CD4-positive, alpha-beta T cell (primary cell): ENCODE measurements around the gene DSG3. TPM values are rescaled to one million over a fixed set of nuclear protein-coding genes. Genes with fewer than 3 reads are reported as not detected.
A peak's percentile ranks its signal among the peaks of the same experiment; 100 is the strongest.
"Not testable (repeated sequence)": the region's sequence is repeated elsewhere in the genome, so short reads cannot be mapped to it uniquely, and the experiment has no call there.

Experiments used
- ATAC-seq: fragments of 200-7000 bp; cut with Tn5 transposase; one replicate; pipeline ENCODE4 v1.10.0; 2022; ENCODE audit warnings: mild to moderate bottlenecking; ENCODE audit not compliant: poor library complexity
- CTCF ChIA-PET: fragments of 350-600 bp; sonication (Branson Sonifier 250); formaldehyde crosslinking; loops from one replicate; lab custom pipeline; 2021; ENCODE audit warnings: antibody characterized with exemption, inconsistent platforms; lab: Charles Lee
- POLR2A ChIA-PET: fragments of 350-600 bp; sonication (Branson Sonifier 250); formaldehyde crosslinking; loops from one replicate; lab custom pipeline; 2021; ENCODE audit warnings: antibody characterized with exemption, inconsistent platforms; lab: Charles Lee
- DNase-seq, 14 experiments: peaks; one replicate each; pipeline ENCODE4 v3.0.0-alpha.2; 2013 to 2020; ENCODE audit warnings: mixed read lengths in 2 of 14
- H3K27ac ChIP-seq, 2 donors: one replicate each; pipeline versions ENCODE4 v1.5.1 to v1.7.0; 2013; ENCODE audit warnings: low read length in 2 of 2, low read depth in 1 of 2, mild to moderate bottlenecking in 1 of 2
- H3K27me3 ChIP-seq, 2 experiments: 1 replicate in 1 of 2; 2 replicates in 1 of 2; pipeline versions ENCODE4 v1.6.1 to v1.7.0; 2013; ENCODE audit warnings: low read length in 2 of 2, control low read depth in 1 of 2, mild to moderate bottlenecking in 1 of 2, moderate library complexity in 1 of 2; ENCODE audit not compliant: insufficient read depth in 2 of 2, control insufficient read depth in 1 of 2
- H3K36me3 ChIP-seq: one replicate; pipeline ENCODE4 v1.6.1; 2013; ENCODE audit warnings: low read length, control low read depth; ENCODE audit not compliant: insufficient read depth
- H3K4me1 ChIP-seq: one replicate; pipeline ENCODE4 v1.6.1; 2013; ENCODE audit warnings: low read length, control low read depth; ENCODE audit not compliant: insufficient read depth
- H3K4me3 ChIP-seq: one replicate; pipeline ENCODE4 v1.5.1; 2013; ENCODE audit warnings: mild to moderate bottlenecking, low read length, moderate library complexity
- H3K9me3 ChIP-seq, 2 experiments: 1 replicate in 1 of 2; 2 replicates in 1 of 2; pipeline versions ENCODE4 v1.6.1 to v1.7.0; 2013; ENCODE audit warnings: low read length in 2 of 2, mild to moderate bottlenecking in 2 of 2, control low read depth in 1 of 2, moderate library complexity in 1 of 2; ENCODE audit not compliant: control insufficient read depth in 1 of 2, insufficient read depth in 1 of 2
- H3K27ac Mint-ChIP-seq: one replicate; pipeline ENCODE4 v1.8.0; 2020; ENCODE audit warnings: mixed read lengths
- H3K27me3 Mint-ChIP-seq: one replicate; pipeline ENCODE4 v1.8.0; 2021; ENCODE audit warnings: mixed read lengths
- H3K36me3 Mint-ChIP-seq: one replicate; pipeline ENCODE4 v1.8.0; 2021; ENCODE audit warnings: low read depth, mixed read lengths
- H3K4me1 Mint-ChIP-seq: one replicate; pipeline ENCODE4 v1.8.0; 2021; ENCODE audit warnings: low read depth, mixed read lengths
- H3K4me3 Mint-ChIP-seq: one replicate; pipeline ENCODE4 v1.8.0; 2020; ENCODE audit warnings: mild to moderate bottlenecking, mixed read lengths
- H3K9me3 Mint-ChIP-seq: one replicate; pipeline ENCODE4 v1.8.0; 2020; ENCODE audit warnings: mixed read lengths
- intact Hi-C, 2 experiments: fragments of 100-400 bp; cut with DNase I in 1 of 2; cut with micrococcal nuclease in 1 of 2; formaldehyde crosslinking; loops; one replicate each; pipeline versions ENCODE4 v1.15.1 to v1.9.0; 2023 to 2025; cut with DNase I, micrococcal nuclease
- total RNA-seq, 174 experiments: library from RNA in 2 of 174; stranded (reverse) in 2 of 174; gene quantifications; one replicate each; pipeline ENCODE4 v1.2.3 and lab custom pipeline; 2021 to 2026
- TF ChIP-seq, protein P1 (sequence below): fragments of 200-600 bp; IDR thresholded peaks from one replicate; pipeline ENCODE4 v1.8.0; 2022; ENCODE audit warnings: antibody characterized with exemption, mild to moderate bottlenecking

DSG3 gene
- total RNA-seq, 2 experiments from 2014 or later = not detected

DNA sequence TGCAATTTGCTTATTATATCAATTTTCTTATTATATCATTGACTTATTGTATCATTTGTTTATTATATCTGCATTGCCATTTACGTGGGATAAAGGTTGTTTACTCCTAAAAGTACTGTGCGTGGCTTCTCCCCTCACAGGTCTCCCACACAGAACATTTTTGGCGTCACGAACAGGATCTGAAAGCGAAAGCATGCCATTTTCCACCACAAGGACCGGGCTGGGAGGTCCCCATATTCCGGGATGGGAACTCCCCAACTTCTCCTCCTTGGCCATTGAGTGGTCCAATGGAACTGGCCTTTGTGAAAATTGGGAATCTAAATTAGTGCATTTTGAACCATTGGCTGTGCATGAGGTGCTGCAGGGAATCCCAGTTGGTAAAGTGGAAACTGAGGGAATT, 45.6 kb downstream of the DSG3 start:
- no peak overlapping the region for H3K27ac ChIP-seq
- TF ChIP-seq, protein P1, sequence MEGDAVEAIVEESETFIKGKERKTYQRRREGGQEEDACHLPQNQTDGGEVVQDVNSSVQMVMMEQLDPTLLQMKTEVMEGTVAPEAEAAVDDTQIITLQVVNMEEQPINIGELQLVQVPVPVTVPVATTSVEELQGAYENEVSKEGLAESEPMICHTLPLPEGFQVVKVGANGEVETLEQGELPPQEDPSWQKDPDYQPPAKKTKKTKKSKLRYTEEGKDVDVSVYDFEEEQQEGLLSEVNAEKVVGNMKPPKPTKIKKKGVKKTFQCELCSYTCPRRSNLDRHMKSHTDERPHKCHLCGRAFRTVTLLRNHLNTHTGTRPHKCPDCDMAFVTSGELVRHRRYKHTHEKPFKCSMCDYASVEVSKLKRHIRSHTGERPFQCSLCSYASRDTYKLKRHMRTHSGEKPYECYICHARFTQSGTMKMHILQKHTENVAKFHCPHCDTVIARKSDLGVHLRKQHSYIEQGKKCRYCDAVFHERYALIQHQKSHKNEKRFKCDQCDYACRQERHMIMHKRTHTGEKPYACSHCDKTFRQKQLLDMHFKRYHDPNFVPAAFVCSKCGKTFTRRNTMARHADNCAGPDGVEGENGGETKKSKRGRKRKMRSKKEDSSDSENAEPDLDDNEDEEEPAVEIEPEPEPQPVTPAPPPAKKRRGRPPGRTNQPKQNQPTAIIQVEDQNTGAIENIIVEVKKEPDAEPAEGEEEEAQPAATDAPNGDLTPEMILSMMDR = no peak
- no peaks in the 10 kb centered on the region for H3K9me3 Mint-ChIP-seq
- peaks cover 41% of the 10 kb centered on the region for H3K27me3 Mint-ChIP-seq
- intact Hi-C loops = no loop called here
- no peak overlapping the region for H3K4me3 Mint-ChIP-seq
- peaks cover 0 to 7% of the 10 kb centered on the region in 2 experiments for H3K9me3 ChIP-seq
- no peak overlapping the region for H3K27ac Mint-ChIP-seq
- no peaks in the 10 kb centered on the region for H3K36me3 Mint-ChIP-seq
- ATAC-seq = no peak
- CTCF ChIA-PET = no interaction called here
- POLR2A ChIA-PET = no interaction called here
- H3K27me3 ChIP-seq = peaks cover 11 to 18% of the 10 kb centered on the region in 2 experiments
- no peaks in the 10 kb centered on the region for H3K36me3 ChIP-seq
- H3K4me3 ChIP-seq = no peak overlapping the region
- no peaks in the 10 kb centered on the region for H3K4me1 Mint-ChIP-seq
- DNase-seq = no peak
- H3K4me1 ChIP-seq = peaks cover 4% of the 10 kb centered on the region

DNA sequence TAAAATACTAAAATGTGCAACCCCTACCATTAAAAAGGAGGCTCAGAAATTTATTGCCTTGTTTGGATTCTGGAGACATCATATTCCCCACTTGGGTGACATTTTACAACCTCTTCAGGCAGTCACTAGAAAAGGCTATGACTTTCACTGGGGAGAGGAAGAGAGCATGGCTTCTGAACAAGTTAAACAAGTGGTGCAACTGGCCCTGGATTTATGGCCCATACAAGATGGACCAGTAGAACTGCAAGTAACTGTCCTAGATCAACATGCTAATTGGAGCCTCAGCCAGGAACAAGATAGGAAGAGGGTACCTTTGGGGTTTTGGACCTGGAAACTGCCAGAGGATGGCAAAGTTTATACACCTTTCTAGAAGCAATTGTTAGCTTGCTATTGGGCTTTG, 46.4 kb downstream of the DSG3 start:
- ATAC-seq (no peak), DNase-seq (no peak)
- Histone ChIP-seq H3K36me3 (no peaks in the 10 kb centered on the region), H3K4me1 (peaks cover 8% of the 10 kb centered on the region), H3K9me3 (peaks cover 0 to 10% of the 10 kb centered on the region in 2 experiments), H3K27ac (no peak overlapping the region), H3K27me3 (peaks cover 16 to 24% of the 10 kb centered on the region in 2 experiments), H3K4me3 (no peak overlapping the region)
- POLR2A ChIA-PET = no interaction called here
- Mint-ChIP-seq H3K27me3 (peaks cover 48% of the 10 kb centered on the region), H3K36me3 (no peaks in the 10 kb centered on the region), H3K9me3 (no peaks in the 10 kb centered on the region), H3K4me3 (no peak overlapping the region), H3K27ac (no peak overlapping the region), H3K4me1 (peaks cover 2% of the 10 kb centered on the region)
- TF ChIP-seq, protein P1 = no peak
- CTCF ChIA-PET = no interaction called here
- intact Hi-C loops = no loop called here

GRCh38 chr18:31494705-31495244, 47.2 kb downstream of the DSG3 start:
- peaks cover 55% of the 10 kb centered on the region for H3K27me3 Mint-ChIP-seq
- H3K36me3 ChIP-seq, POLR2A ChIA-PET, intact Hi-C loops, H3K9me3 Mint-ChIP-seq, H3K4me3 ChIP-seq, DNase-seq, H3K4me3 Mint-ChIP-seq, H3K27ac Mint-ChIP-seq, H3K4me1 ChIP-seq, ATAC-seq, H3K36me3 Mint-ChIP-seq, CTCF ChIA-PET, H3K27ac ChIP-seq, H3K4me1 Mint-ChIP-seq: not testable (repeated sequence)
- Histone ChIP-seq H3K27me3 (peaks cover 23 to 32% of the 10 kb centered on the region in 2 experiments), H3K9me3 (peaks cover 0 to 10% of the 10 kb centered on the region in 2 experiments)

GRCh38 chr18:31497404-31497835, 49.9 kb downstream of the DSG3 start:
- H3K4me1 Mint-ChIP-seq = peaks cover 7% of the 10 kb centered on the region
- H3K36me3 Mint-ChIP-seq = no peaks in the 10 kb centered on the region
- intact Hi-C loops = no loop called here
- Histone ChIP-seq H3K9me3 (peaks cover 0 to 10% of the 10 kb centered on the region in 2 experiments), H3K4me1 (peaks cover 8% of the 10 kb centered on the region), H3K27me3 (peaks cover 28 to 44% of the 10 kb centered on the region in 2 experiments), H3K4me3 (peak overlapping the region; percentile 25), H3K36me3 (no peaks in the 10 kb centered on the region), H3K27ac (no peak overlapping the region)
- no peaks in the 10 kb centered on the region for H3K9me3 Mint-ChIP-seq
- ChIA-PET CTCF (no interaction called here), POLR2A (no interaction called here)
- TF ChIP-seq, protein P1 = no peak
- ATAC-seq = no peak
- DNase-seq = peak in 1 of 14 experiments; percentile 3
- no peak overlapping the region for H3K27ac Mint-ChIP-seq
- H3K27me3 Mint-ChIP-seq = peaks cover 63% of the 10 kb centered on the region
- peak overlapping the region; percentile 42 for H3K4me3 Mint-ChIP-seq
